Body of pancreas (tissue), 4 donors: Measurements from ENCODE around the gene USP10. TPM values are rescaled to one million over a fixed set of nuclear protein-coding genes. Genes with fewer than 3 reads are reported as not detected.

Experiments used
- ATAC-seq: fragments of 150-250 bp; one replicate; pipeline ENCODE4 v1.9.1; 2016
- DNase-seq, 4 donors: peaks; one replicate each; pipeline ENCODE4 v3.0.0-alpha.2; 2019
- H3K27ac ChIP-seq, 4 donors: fragments of 200-600 bp; sonication (generic); 1 replicate in 3 of 4; 2 replicates in 1 of 4; pipeline versions ENCODE4 v1.5.1 to v1.6.1; 2016 to 2019; ENCODE audit warnings: mild to moderate bottlenecking in 1 of 4, mixed read lengths in 1 of 4, moderate library complexity in 1 of 4
- H3K27me3 ChIP-seq, 2 donors: fragments of 200-600 bp; sonication (generic); one replicate each; pipeline ENCODE4 v1.6.0; 2016; ENCODE audit warnings: mild to moderate bottlenecking in 1 of 2
- H3K36me3 ChIP-seq, 2 donors: fragments of 200-600 bp; sonication (generic); replicated peaks in 1 of 2; 2 replicates each; pipeline ENCODE4 v1.5.1; 2016; ENCODE audit warnings: low read depth in 2 of 2; ENCODE audit not compliant: insufficient read depth in 1 of 2
- H3K4me1 ChIP-seq: fragments of 200-600 bp; sonication (generic); one replicate; pipeline ENCODE4 v1.6.0; 2016
- H3K4me3 ChIP-seq, 2 donors: fragments of 200-600 bp; sonication (generic); 1 replicate in 1 of 2; 2 replicates in 1 of 2; pipeline ENCODE4 v1.5.1; 2016 to 2019
- H3K9me3 ChIP-seq, 3 donors: fragments of 200-600 bp; sonication (generic); 1 replicate in 2 of 3; 2 replicates in 1 of 3; pipeline ENCODE4 v1.5.1; 2016
- CTCF ChIP-seq, 7 experiments: fragments of 450-650 bp in 4 of 7; fragments of 200-600 bp in 3 of 7; sonication (generic) in 3 of 7; IDR thresholded peaks; one replicate each; pipeline ENCODE4 v1.5.1; 2016 to 2019; ENCODE audit warnings: antibody characterized with exemption in 7 of 7
- POLR2A ChIP-seq, 3 donors: fragments of 450-650 bp; IDR thresholded peaks; one replicate each; pipeline ENCODE4 v1.6.1; 2016; ENCODE audit warnings: antibody characterized with exemption in 3 of 3, mild to moderate bottlenecking in 2 of 3
- WGBS, 2 donors: methylation state at CpG; one replicate each; pipeline ENCODE4 v1.1.5; 2017; 5-methylcytosine and 5-hydroxymethylcytosine counted together
- intact Hi-C: fragments of 100-400 bp; cut with DNase I; formaldehyde crosslinking; loops from one replicate; pipeline ENCODE4 v1.15.1; 2023
- total RNA-seq, 2 donors: library from RNA; depleted of rRNA; stranded (reverse); fragments of >200 nt; gene quantifications; one replicate each; pipeline ENCODE4 v1.1.0, GENCODE V29; 2016

USP10 gene
- total RNA-seq, 2 donors from 2014 or later, result 24.6 to 32.3 TPM

- no peak for ATAC-seq
Measured at GRCh38 chr16:84683691-84684591, 15.9 kb upstream of the USP10 start.

GRCh38 chr16:84684592-84684965 is 15.2 kb upstream of the USP10 start:
- no peak for TF ChIP-seq POLR2A (IDR thresholded peaks at IDR 0.05)
- TF ChIP-seq CTCF (IDR thresholded peaks at IDR 0.05), result no peak

More at GRCh38 chr16:84683691-84684591, 15.9 kb upstream of the USP10 start:
- WGBS, 2 donors, result 55 to 58% methylated on average over 15 of the region's 15 CpGs
- no peaks in the 10 kb centered on the region for H3K4me1 ChIP-seq
- DNase-seq, result no peak
- no peaks in the 10 kb centered on the region for H3K9me3 ChIP-seq
- no peak for TF ChIP-seq CTCF (IDR thresholded peaks at IDR 0.05)
- TF ChIP-seq POLR2A (IDR thresholded peaks at IDR 0.05), result no peak
- H3K27ac ChIP-seq, result no peak overlapping the region
- no peaks in the 10 kb centered on the region for H3K27me3 ChIP-seq
- no peak overlapping the region for H3K4me3 ChIP-seq
- intact Hi-C loops, result no loop called here
- no peaks in the 10 kb centered on the region for H3K36me3 ChIP-seq

GRCh38 chr16:84685210-84685609 is 14.6 kb upstream of the USP10 start:
- no peak overlapping the region for H3K4me3 ChIP-seq
- H3K27ac ChIP-seq, result no peak overlapping the region
- no peaks in the 10 kb centered on the region for H3K4me1 ChIP-seq
- no peaks in the 10 kb centered on the region for H3K27me3 ChIP-seq
- DNase-seq (no peak), ATAC-seq (no peak)
- TF ChIP-seq POLR2A (IDR thresholded peaks at IDR 0.05), result no peak
- no peak for TF ChIP-seq CTCF (IDR thresholded peaks at IDR 0.05)
- no peaks in the 10 kb centered on the region for H3K36me3 ChIP-seq
- H3K9me3 ChIP-seq, result no peaks in the 10 kb centered on the region
- intact Hi-C loops, result no loop called here
- 73 to 78% methylated on average over 7 to 8 of the region's 8 CpGs for WGBS, 2 donors

More at GRCh38 chr16:84684592-84684965, 15.2 kb upstream of the USP10 start:
- WGBS, 2 donors, result 84 to 88% methylated on average over 4 of the region's 4 CpGs
- Histone ChIP-seq H3K9me3 (no peaks in the 10 kb centered on the region), H3K27ac (no peak overlapping the region), H3K4me1 (no peaks in the 10 kb centered on the region), H3K36me3 (no peaks in the 10 kb centered on the region), H3K27me3 (no peaks in the 10 kb centered on the region), H3K4me3 (no peak overlapping the region)
- no peak for ATAC-seq
- no peak for DNase-seq
- intact Hi-C loops, result no loop called here

- no peak for TF ChIP-seq CTCF (IDR thresholded peaks at IDR 0.05)
- Histone ChIP-seq H3K36me3 (no peaks in the 10 kb centered on the region), H3K27me3 (no peaks in the 10 kb centered on the region), H3K9me3 (no peaks in the 10 kb centered on the region), H3K27ac (no peak overlapping the region), H3K4me1 (peaks cover 8% of the 10 kb centered on the region), H3K4me3 (no peak overlapping the region)
- ATAC-seq, result no peak
- no peak for DNase-seq
- intact Hi-C loops, result no loop called here
- 74 to 81% methylated on average over 6 of the region's 6 CpGs for WGBS, 2 donors
Measured at GRCh38 chr16:84686707-84687298, 13.0 kb upstream of the USP10 start.
